GM18526 (cell line): Measurements from ENCODE around the gene NPHS1.

ENCODE experiments used
- POLR2A ChIP-seq: IDR thresholded peaks from 3 replicates; pipeline ENCODE4 v1.6.1; 2011; ENCODE audit not compliant: insufficient read length; ENCODE audit errors: extremely low read depth

NPHS1 gene

GRCh38 chr19:35885904-35886303 lies 33.6 kb upstream of the NPHS1 start:
- TF ChIP-seq POLR2A = no peak

GRCh38 chr19:35885225-35885738 lies 33.0 kb upstream of the NPHS1 start:
- TF ChIP-seq POLR2A = no peak

- no peak for TF ChIP-seq POLR2A
These were observed 31.6 kb upstream of the NPHS1 start for GRCh38 chr19:35883882-35884281.

GRCh38 chr19:35882114-35882832 lies 30.0 kb upstream of the NPHS1 start:
- TF ChIP-seq POLR2A = no peak

- TF ChIP-seq POLR2A = no peak
These were observed 27.5 kb upstream of the NPHS1 start for GRCh38 chr19:35879770-35880317.

GRCh38 chr19:35879068-35879467 lies 26.8 kb upstream of the NPHS1 start:
- TF ChIP-seq POLR2A = no peak

- TF ChIP-seq POLR2A = no peak
These were observed 22.2 kb upstream of the NPHS1 start for GRCh38 chr19:35874392-35874930.

- TF ChIP-seq POLR2A = no peak
These were observed 19.9 kb upstream of the NPHS1 start for GRCh38 chr19:35872180-35872579.

- TF ChIP-seq POLR2A = no peak
These were observed 19.3 kb upstream of the NPHS1 start for GRCh38 chr19:35871611-35872010.

GRCh38 chr19:35870798-35871197 lies 18.5 kb upstream of the NPHS1 start:
- TF ChIP-seq POLR2A = no peak

- TF ChIP-seq POLR2A = no peak
These were observed 17.2 kb upstream of the NPHS1 start for GRCh38 chr19:35869327-35870123.

GRCh38 chr19:35868823-35869326 lies 16.6 kb upstream of the NPHS1 start:
- TF ChIP-seq POLR2A = no peak

- TF ChIP-seq POLR2A = no peak
These were observed 16.0 kb upstream of the NPHS1 start, which contains the start of gene APLP1 for GRCh38 chr19:35868172-35868822. Gene APLP1, plus strand, starts transcription at chr19:35868574. Its CDS starts 63 bp downstream, at chr19:35868637.

GRCh38 chr19:35863018-35863417 lies 10.7 kb upstream of the NPHS1 start:
- no peak for TF ChIP-seq POLR2A

- no peak for TF ChIP-seq POLR2A
These were observed 10.2 kb upstream of the NPHS1 start for GRCh38 chr19:35862528-35862927.
